Urinary bladder (tissue), 4 donors: ENCODE results near the gene MIGA2. TPM values are rescaled to one million over a fixed set of nuclear protein-coding genes. Genes with fewer than 3 reads are reported as not detected.

Source experiments
- DNase-seq: peaks from one replicate; pipeline ENCODE4 v3.0.0-alpha.2; 2015; ENCODE audit errors: extremely low spot score
- H3K27ac ChIP-seq: one replicate; pipeline ENCODE4 v1.5.1; 2013; ENCODE audit warnings: low read depth, mild to moderate bottlenecking, moderate library complexity
- H3K36me3 ChIP-seq: one replicate; pipeline ENCODE4 v1.6.1; 2013; ENCODE audit warnings: mild to moderate bottlenecking, moderate library complexity; ENCODE audit not compliant: insufficient read depth
- H3K4me1 ChIP-seq: one replicate; pipeline ENCODE4 v1.6.1; 2013; ENCODE audit warnings: mild to moderate bottlenecking, moderate library complexity; ENCODE audit not compliant: insufficient read depth
- H3K4me3 ChIP-seq: one replicate; pipeline ENCODE4 v1.5.1; 2013; ENCODE audit warnings: low read depth, low read length
- WGBS: extraction: QIAGEN DNeasy Blood & Tissue Kit; methylation state at CpG from one replicate; pipeline ENCODE4 v1.1.7; 2013; 5-methylcytosine and 5-hydroxymethylcytosine counted together
- polyA plus RNA-seq: library from polyadenylated mRNA; stranded (reverse); fragments of 200-250 nt; gene quantifications from one replicate; pipeline ENCODE4 v1.2.3, GENCODE V29; 2013
- total RNA-seq: library from RNA; depleted of rRNA; stranded (reverse); fragments of >200 nt; gene quantifications from one replicate; pipeline ENCODE4 v1.2.3, GENCODE V29; 2014
- donor health status: healthy with polysubstance abuse.
- donor health status: healthy.

Gene MIGA2
- total and polyA plus RNA-seq, 2 donors, result 16.4 to 34.5 TPM

DNA sequence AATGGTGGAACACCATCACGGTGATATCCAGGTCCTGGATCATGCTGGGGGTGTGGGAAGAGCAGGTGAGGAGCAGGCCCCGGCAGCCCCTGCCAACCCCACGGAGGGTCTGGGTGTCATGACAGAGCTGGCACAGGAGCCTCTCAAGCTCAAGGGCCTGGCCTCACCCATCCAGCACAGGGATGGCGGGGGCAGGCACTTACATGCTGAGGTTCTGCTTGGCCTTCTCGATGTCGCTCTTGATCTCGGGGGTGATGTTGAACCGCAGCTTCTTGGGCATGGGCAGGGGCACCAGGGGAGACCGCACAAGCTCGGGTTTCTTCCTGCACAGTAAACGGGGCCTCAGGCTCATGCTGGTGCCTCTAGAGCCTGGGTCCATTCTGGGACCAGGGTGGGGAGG, 61.9 kb downstream of the MIGA2 start:
- no peaks in the 10 kb centered on the region for H3K36me3 ChIP-seq

DNA sequence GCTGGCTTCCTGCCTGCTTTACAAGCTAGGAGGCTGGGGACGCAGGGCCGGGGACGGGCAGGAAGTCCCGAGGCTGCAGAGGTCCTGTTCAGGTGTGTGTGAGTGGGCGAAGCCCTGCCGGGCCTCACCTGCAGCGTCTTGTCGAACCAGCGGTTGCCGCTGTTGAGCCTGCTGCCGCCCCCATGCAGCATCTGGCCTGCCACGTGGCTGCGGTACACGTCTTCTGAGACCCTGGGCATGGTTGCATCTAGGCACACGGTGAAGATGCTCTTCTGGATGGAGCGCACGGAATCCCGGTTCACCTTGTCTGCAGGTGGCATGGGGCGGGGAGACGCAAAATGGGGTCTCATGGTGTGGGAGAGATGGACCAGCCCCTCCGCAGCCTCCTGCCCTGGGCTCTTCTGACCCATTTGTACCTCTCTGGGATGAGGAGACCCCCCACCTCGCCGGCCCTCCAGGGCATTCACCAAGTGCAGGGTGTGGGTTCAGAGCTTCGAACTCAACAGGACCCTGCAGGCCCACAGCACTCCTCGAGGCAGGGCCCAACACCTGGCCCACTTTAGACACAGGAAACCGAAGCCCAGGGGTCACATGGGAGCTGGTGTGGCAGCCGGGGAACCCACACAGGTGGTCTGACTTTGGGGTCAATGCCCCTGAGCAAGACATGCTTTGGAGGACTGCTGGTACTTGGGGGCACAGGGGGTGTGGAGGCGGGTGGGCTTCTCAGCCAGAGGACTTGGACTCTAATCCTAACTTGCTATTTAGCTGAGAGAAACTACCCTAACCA, 64.2 kb downstream of the MIGA2 start:
- Histone ChIP-seq H3K4me3 (no peak overlapping the region), H3K36me3 (no peaks in the 10 kb centered on the region), H3K4me1 (no peaks in the 10 kb centered on the region), H3K27ac (no peak overlapping the region)
- WGBS, result 64% methylated on average over 28 of the region's 28 CpGs
- DNase-seq, result no peak

More for the DNA sequence above, 61.9 kb downstream of the MIGA2 start:
- H3K4me1 ChIP-seq, result no peaks in the 10 kb centered on the region
- no peak overlapping the region for H3K27ac ChIP-seq
- DNase-seq, result no peak
- 94% methylated on average over 11 of the region's 11 CpGs for WGBS
- H3K4me3 ChIP-seq, result no peak overlapping the region

DNA sequence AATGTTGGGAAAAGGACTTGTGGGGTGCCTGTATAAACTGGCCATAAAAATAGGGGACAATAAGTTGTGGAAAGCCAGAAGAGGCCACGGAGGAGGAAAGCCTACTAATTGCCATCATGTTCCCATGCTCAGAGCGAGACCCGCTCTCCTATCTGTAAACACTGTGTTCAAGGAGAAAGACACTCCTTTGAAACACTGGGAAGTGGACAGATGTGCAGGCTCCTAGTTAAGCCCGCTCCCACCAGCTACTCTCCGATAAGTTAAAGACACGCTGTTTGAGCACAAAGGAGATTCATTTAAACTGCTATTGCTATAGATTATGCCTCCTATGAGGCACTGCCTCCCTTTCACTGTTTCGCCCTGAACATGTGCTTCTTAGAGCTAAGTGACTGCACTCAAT, 64.9 kb downstream of the MIGA2 start:
- H3K27ac ChIP-seq, result no peak overlapping the region
- H3K36me3 ChIP-seq, result no peaks in the 10 kb centered on the region
- no peak for DNase-seq
- H3K4me1 ChIP-seq, result no peaks in the 10 kb centered on the region
- no peak overlapping the region for H3K4me3 ChIP-seq
- WGBS, result 87% methylated on average over 7 of the region's 7 CpGs

DNA sequence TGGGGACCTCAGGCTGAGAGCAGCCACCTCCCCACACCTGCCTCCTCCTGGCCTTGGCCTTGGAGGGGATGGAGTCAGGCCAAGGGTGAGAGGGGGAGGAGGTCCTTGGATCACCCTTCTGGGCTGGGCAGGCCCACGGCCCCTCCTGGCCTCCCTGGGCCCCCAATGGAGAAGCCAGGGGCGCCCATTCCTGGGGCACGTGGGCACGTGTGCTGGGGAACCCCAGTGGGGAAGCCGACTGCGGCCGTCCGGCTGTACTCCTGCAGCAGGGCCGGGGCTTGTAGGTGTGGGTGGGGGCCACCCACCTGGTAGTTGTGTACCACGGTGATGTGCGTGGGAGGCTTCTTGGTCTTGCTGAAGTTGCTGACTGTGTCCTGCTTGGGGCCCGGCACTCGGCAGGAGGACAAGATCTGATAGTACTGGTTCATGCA, 65.7 kb downstream of the MIGA2 start:
- no peak for DNase-seq
- no peak overlapping the region for H3K4me3 ChIP-seq
- H3K36me3 ChIP-seq, result no peaks in the 10 kb centered on the region
- no peaks in the 10 kb centered on the region for H3K4me1 ChIP-seq
- 90% methylated on average over 13 of the region's 13 CpGs for WGBS
- no peak overlapping the region for H3K27ac ChIP-seq

DNA sequence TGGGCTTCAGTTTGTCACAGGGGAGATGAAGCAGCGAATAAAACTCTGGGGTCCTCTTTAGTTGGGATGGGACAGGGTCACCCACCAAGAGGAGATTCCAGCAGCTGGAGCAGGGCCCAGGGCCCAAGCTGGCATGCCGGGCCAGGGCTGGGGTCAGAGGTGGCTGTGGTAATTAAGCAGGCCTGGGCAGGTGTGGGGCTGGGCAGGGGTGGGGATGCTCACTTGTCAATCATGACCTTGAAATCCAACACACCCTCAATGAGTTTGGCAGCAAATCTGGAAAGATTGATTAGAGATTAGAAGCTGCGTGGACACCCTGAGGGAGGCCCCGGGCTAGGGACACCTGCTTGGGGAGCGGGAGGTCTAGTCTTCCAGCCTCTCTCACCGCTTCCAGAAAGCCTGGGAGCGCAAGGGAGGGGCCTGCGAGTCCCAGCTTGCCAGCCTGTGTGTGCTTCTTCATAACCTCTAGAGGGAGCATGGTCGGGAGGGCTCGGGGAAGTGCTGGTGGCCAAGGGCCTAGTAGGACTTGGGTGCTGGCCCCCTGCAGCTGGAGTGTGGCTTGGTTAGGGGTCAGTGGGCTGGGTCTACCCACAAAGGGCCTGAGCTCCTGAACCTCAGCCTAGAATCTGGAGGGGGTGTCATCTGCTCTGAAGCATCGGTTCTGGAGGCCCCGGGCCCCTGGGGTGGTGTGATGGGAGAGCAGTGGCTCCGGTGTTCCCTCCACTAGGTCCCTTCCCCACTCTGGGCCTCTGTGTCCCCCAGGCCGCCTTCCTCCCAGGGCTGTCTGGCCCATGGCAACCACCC, 66.6 kb downstream of the MIGA2 start:
- no peak for DNase-seq
- peak overlapping the region; percentile 26 for H3K27ac ChIP-seq
- WGBS, result 50% methylated on average over 14 of the region's 14 CpGs
- H3K4me3 ChIP-seq, result no peak overlapping the region
- H3K4me1 ChIP-seq, result no peaks in the 10 kb centered on the region
- H3K36me3 ChIP-seq, result no peaks in the 10 kb centered on the region

DNA sequence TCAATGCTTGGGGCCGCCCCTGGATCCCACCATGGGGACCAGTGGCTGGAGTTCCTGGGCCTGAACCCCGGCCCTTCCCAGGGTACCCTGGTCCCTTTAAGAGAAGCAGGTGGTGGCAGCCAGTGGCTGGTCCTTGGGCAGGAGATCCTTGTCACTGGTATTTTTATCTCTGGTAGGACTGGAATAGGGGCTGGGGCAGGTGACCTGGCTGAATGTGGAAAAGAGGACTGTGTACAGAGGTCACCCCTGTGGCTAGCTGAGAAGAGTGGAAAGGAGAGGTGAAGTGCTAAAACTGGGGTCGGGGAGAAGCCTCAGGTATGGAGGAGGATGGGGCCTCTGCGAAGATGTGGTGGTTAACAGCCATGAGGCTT, 67.2 kb downstream of the MIGA2 start:
- H3K36me3 ChIP-seq, result no peaks in the 10 kb centered on the region
- 91% methylated on average over 4 of the region's 4 CpGs for WGBS

DNA sequence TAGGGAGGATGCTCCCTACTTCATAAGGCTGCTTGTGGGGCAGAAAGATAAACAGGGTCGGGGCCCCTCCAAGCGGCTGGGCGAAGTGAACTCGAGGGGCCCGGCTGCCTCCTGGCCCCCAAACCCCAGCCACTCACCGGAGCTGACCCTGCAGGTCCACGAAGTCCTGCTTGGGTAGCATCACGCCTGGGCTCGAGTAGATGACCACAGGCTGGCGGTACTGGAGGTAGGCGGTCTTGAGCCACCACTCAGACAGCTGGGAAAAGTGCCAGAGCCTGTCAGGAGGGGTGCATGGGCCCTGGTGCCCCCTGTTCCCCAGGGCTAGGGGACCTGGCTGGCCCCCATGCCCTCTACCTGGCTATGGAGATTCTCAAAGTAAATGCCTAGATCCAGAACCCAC, 67.6 kb downstream of the MIGA2 start:
- WGBS, result 87% methylated on average over 11 of the region's 11 CpGs
- Histone ChIP-seq H3K36me3 (no peaks in the 10 kb centered on the region), H3K27ac (no peak overlapping the region), H3K4me3 (no peak overlapping the region), H3K4me1 (no peaks in the 10 kb centered on the region)
- no peak for DNase-seq

More for the DNA sequence above, 67.2 kb downstream of the MIGA2 start:
- no peak overlapping the region for H3K4me3 ChIP-seq
- H3K27ac ChIP-seq, result peak overlapping the region; percentile 26
- DNase-seq, result no peak
- H3K4me1 ChIP-seq, result no peaks in the 10 kb centered on the region

DNA sequence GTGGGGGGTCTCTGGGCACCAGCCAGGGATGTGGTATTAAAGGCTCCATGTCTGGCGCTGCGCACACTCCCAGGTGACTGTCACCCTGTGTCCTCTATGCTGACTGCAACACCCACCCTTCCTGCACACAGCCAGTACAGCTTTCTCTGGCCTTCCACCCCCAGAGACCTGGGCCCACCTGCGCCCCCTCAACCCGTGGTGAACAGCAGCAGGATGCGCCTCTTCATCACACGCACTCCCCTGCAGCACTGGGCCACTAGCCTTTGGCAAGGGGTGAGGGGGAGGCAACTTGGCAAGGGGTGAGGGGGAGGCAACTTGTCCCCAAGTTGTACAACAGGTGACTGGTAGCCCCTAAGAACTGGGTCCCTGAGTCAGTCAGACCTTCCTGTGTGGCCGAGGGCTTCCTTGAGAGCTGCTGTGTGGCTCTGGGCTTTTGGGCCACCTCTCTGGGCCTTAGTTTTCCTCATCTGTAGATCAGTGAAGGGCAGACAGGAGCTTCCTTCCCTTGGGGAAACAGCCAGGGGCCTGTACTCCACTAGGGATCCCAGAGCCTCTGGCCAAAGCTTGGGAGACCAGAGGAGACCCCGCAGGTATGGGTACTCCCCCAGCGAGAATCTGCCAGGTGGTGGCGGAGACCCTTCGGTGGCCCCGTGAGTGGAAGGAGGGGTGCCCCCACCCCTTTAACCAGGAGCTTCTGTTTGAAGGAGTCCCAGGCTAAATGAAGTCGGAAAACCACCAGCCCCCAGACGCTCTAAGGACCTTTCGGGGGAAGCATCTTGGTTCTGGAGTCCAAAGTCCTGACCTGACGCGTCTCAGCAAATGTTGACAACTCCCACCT, 69.7 kb downstream of the MIGA2 start:
- DNase-seq, result no peak
- Histone ChIP-seq H3K36me3 (no peaks in the 10 kb centered on the region), H3K27ac (no peak overlapping the region), H3K4me1 (no peaks in the 10 kb centered on the region), H3K4me3 (no peak overlapping the region)
- WGBS, result 90% methylated on average over 17 of the region's 17 CpGs

DNA sequence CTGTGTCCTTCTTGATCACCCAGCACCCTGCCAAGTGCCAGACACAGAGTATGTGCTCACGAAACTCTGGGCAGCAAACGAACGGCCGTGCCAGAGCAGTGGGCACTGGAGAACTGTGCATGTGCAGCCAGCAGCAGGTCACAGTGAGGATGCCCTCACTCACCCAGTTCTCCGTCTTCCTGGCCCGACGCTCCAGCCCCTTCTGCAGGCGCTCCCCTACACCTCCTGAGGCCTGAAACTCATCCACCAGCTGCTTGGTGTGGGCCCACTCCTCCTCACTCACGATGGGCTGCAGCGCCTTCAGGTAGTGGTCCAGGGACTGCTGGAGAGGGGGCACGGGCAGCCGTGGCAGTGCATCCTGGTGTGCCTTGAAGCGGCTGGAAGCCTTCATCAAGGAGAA, 71.2 kb downstream of the MIGA2 start:
- Histone ChIP-seq H3K4me3 (no peak overlapping the region), H3K27ac (no peak overlapping the region), H3K4me1 (peaks cover 2% of the 10 kb centered on the region), H3K36me3 (no peaks in the 10 kb centered on the region)
- no peak for DNase-seq
- 93% methylated on average over 13 of the region's 13 CpGs for WGBS

DNA sequence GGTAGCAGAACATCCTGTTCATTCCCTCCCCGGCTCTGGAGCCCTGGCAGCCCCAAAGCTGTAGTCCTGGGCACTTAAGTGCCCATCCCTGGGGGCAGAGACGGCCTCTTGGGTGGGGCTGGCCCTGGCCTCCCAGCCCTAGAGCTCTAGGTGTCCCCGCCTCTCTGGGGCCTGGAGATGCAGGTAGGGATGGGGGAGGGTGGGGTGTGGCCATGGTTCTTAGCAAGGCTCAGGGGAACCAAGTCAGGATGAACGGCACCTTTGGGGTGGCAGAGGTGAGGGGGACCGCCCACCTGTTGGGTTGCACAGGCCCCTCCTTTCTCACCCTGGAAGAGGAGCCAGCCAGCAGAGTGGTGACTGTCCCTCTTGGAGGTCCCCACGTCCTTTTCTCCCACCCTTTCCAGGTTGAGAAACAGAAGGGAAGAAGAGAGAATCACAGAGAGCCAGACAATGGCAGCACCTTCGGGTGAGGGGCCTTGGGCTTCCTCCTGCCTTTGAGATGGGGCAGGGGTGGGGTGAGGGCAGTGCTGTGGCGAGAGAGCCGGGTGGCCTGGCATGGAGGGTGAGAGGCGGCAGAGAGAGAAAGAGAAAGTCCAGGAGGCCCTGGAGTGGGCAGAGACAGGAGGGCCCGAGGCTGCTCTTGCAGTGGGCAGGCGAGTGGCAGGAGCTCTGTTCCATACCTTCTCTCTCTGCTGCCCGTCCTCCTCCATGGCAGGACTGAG, 71.8 kb downstream of the MIGA2 start:
- no peak overlapping the region for H3K4me3 ChIP-seq
- peaks cover 2% of the 10 kb centered on the region for H3K4me1 ChIP-seq
- WGBS, result 92% methylated on average over 13 of the region's 13 CpGs
- no peak overlapping the region for H3K27ac ChIP-seq
- H3K36me3 ChIP-seq, result no peaks in the 10 kb centered on the region
- no peak for DNase-seq

DNA sequence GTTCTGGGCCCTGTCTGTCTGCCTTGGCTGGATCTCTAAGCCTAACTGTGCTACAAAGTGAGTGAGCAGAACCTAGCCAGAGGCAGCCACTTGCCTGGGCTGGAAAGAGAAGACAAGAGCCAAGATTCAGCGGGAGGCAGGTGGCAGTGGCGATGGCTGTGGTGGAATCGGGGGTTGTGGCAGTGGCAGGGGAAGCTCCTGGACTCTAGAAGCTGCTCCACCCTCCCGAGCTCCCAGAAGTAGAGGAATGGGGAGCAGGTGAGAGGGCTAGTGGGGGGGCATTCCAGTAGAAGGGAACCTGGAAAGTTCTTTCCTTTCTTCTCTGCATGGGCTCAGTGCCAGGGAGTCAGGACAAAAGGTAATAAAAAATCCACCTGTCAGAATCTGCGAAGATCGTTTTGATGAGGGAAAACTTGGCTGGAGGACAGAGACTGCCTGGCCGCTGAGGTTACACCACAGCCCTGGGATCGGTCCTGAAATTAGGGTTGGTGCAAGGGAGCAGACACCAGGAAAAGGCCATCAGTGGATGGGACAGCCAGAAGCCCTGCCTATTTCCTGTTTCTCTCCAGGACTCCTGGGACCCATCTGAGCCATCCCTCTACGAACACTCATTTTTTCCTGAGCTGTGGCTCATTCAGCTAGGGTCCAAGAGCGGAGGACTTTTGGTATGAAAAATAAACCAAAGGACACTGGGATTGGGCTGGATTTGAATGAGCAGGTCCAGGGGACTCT, 72.5 kb downstream of the MIGA2 start:
- Histone ChIP-seq H3K36me3 (no peaks in the 10 kb centered on the region), H3K4me1 (peaks cover 2% of the 10 kb centered on the region), H3K4me3 (no peak overlapping the region), H3K27ac (no peak overlapping the region)
- DNase-seq, result no peak
- 75% methylated on average over 10 of the region's 10 CpGs for WGBS

DNA sequence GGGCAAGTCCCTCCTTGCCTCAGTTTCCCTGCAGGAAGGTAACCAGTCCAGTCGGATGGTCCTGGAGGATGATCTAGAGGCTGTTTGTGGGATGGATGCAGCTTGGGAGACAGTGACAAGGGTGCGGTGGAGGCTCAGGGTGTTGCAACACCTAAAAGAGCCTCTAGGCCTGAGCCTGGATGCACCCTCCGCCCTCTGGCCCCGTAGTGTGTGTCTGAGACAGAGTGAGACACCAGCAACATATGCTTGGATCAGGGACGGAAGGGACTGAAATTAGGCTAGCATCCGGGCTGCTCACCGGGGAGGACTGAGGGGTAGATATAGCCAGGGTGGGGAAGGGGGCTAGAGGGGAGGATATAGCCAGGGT, 73.1 kb downstream of the MIGA2 start:
- H3K4me3 ChIP-seq, result peak overlapping the region; percentile 62
- H3K36me3 ChIP-seq, result no peaks in the 10 kb centered on the region
- H3K4me1 ChIP-seq, result peaks cover 2% of the 10 kb centered on the region
- WGBS, result 70% methylated on average over 7 of the region's 7 CpGs
- no peak for DNase-seq
- H3K27ac ChIP-seq, result no peak overlapping the region
